AG04450 (cell line): ENCODE results near the gene GHRH. TPM values are rescaled to one million over a fixed set of nuclear protein-coding genes. Genes with fewer than 3 reads are reported as not detected.

Source experiments
- CTCF ChIA-PET: fragments of 300-600, 350-600 bp; formaldehyde crosslinking; extraction: SDS; loops from one replicate; lab custom pipeline; 2022; ENCODE audit warnings: antibody characterized with exemption, inconsistent platforms; lab: Charles Lee
- POLR2A ChIA-PET: fragments of 350-600 bp; formaldehyde crosslinking; extraction: SDS; loops from one replicate; lab custom pipeline; 2021; ENCODE audit warnings: antibody characterized with exemption, inconsistent platforms; lab: Yijun Ruan, JAX
- DNase-seq: peaks from one replicate; pipeline ENCODE4 v3.0.0-alpha.2; 2011; ENCODE audit warnings: low read depth, low spot score
- H3K27ac ChIP-seq: one replicate; pipeline ENCODE4 v1.5.1; 2012; ENCODE audit warnings: low read depth, low read length, control low read depth
- H3K27me3 ChIP-seq: one replicate; pipeline ENCODE4 v1.6.0; 2012; ENCODE audit warnings: low read length; ENCODE audit not compliant: control insufficient read depth, insufficient read depth
- H3K4me3 ChIP-seq: 2 replicates; pipeline ENCODE4 v1.5.1; 2011; ENCODE audit warnings: mild to moderate bottlenecking, low read depth, low read length, control low read depth
- H3K9me3 ChIP-seq: 2 replicates; pipeline ENCODE4 v1.5.1; 2012; ENCODE audit warnings: low read length; ENCODE audit not compliant: control insufficient read depth, insufficient read depth
- CTCF ChIP-seq: IDR thresholded peaks from 2 replicates; pipeline ENCODE4 v1.5.1; 2011; ENCODE audit warnings: low read depth, low read length, control low read depth, inconsistent platforms
- polyA plus RNA-seq: library from polyadenylated mRNA; depleted of rRNA; stranded (reverse); fragments of >200 nt; gene quantifications from 2 replicates; pipeline ENCODE4 v1.2.3, GENCODE V29; 2011

GHRH gene
- polyA plus RNA-seq, 1 experiment: not detected

GRCh38 chr20:37219751-37220668 is 41.6 kb downstream of the GHRH start:
- TF ChIP-seq CTCF: no peak
- CTCF ChIA-PET: interaction anchor here (0.6 to 1.9 kb wide), 5 partner anchors 17 to 315 kb away, joined by 3 to 8 read pairs (median 3); partner anchors contain the start of genes MROH8 and RPN2
- H3K27me3 ChIP-seq: no peaks in the 10 kb centered on the region
- POLR2A ChIA-PET: no interaction called here
- no peak overlapping the region for H3K27ac ChIP-seq
- H3K4me3 ChIP-seq: no peak overlapping the region
- DNase-seq: no peak
- H3K9me3 ChIP-seq: no peaks in the 10 kb centered on the region

- Histone ChIP-seq H3K9me3 (no peaks in the 10 kb centered on the region), H3K27ac (no peak overlapping the region), H3K27me3 (no peaks in the 10 kb centered on the region), H3K4me3 (no peak overlapping the region)
- CTCF ChIA-PET: no interaction called here
- POLR2A ChIA-PET: no interaction called here
- DNase-seq: no peak
- TF ChIP-seq CTCF: no peak
These were observed 42.6 kb downstream of the GHRH start for GRCh38 chr20:37218976-37219375.

- ChIA-PET POLR2A (no interaction called here), CTCF (interaction anchor here (1.0 kb wide), 1 partner anchor 316 kb away, joined by 5 read pairs; no protein-coding TSS in a partner anchor)
- Histone ChIP-seq H3K4me3 (no peak overlapping the region), H3K27ac (no peak overlapping the region), H3K27me3 (no peaks in the 10 kb centered on the region), H3K9me3 (no peaks in the 10 kb centered on the region)
- TF ChIP-seq CTCF: no peak
- DNase-seq: no peak
These were observed 43.2 kb downstream of the GHRH start for GRCh38 chr20:37218441-37218840.

- POLR2A ChIA-PET: no interaction called here
- CTCF ChIA-PET: interaction anchor here (1.1 kb wide), 1 partner anchor 14 kb away, joined by 3 read pairs; no protein-coding TSS in a partner anchor
- Histone ChIP-seq H3K27me3 (no peaks in the 10 kb centered on the region), H3K9me3 (no peaks in the 10 kb centered on the region), H3K4me3 (no peak overlapping the region), H3K27ac (no peak overlapping the region)
- DNase-seq: no peak
- no peak for TF ChIP-seq CTCF
These were observed 51.8 kb downstream of the GHRH start for GRCh38 chr20:37209661-37210314.
